Body of pancreas (tissue), 4 donors: Measurements from ENCODE around the gene SCAP.

Source experiments
- POLR2A ChIP-seq, 3 donors: fragments of 450-650 bp; IDR thresholded peaks; one replicate each; pipeline ENCODE4 v1.6.1; 2016; ENCODE audit warnings: antibody characterized with exemption in 3 of 3, mild to moderate bottlenecking in 2 of 3
- TF ChIP-seq, protein P1 (sequence below), 7 experiments: fragments of 450-650 bp in 4 of 7; fragments of 200-600 bp in 3 of 7; sonication (generic) in 3 of 7; IDR thresholded peaks; one replicate each; pipeline ENCODE4 v1.5.1; 2016 to 2019; ENCODE audit warnings: antibody characterized with exemption in 7 of 7

DNA sequence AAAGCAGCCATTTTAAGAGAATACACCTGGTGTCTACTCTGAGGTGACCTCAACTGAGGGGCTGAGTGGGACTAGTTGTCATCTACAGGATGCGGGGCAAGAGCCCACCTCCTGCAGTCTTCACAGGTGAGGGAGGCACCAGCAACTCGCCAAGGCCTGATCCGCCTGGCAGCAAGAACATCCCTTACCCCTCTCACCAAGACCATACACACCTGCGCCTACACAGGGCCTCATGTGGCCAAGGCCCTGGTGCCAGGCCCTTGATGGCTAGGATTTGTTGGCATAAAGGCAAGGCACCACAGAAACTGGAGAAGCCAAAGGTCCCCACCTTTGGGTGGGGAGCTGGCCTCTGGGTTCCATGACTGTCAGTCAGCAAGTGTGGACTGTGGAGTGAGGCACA lies 19.4 kb upstream of the SCAP start:
- TF ChIP-seq, protein P1, sequence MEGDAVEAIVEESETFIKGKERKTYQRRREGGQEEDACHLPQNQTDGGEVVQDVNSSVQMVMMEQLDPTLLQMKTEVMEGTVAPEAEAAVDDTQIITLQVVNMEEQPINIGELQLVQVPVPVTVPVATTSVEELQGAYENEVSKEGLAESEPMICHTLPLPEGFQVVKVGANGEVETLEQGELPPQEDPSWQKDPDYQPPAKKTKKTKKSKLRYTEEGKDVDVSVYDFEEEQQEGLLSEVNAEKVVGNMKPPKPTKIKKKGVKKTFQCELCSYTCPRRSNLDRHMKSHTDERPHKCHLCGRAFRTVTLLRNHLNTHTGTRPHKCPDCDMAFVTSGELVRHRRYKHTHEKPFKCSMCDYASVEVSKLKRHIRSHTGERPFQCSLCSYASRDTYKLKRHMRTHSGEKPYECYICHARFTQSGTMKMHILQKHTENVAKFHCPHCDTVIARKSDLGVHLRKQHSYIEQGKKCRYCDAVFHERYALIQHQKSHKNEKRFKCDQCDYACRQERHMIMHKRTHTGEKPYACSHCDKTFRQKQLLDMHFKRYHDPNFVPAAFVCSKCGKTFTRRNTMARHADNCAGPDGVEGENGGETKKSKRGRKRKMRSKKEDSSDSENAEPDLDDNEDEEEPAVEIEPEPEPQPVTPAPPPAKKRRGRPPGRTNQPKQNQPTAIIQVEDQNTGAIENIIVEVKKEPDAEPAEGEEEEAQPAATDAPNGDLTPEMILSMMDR (IDR thresholded peaks at IDR 0.05), result no peak
- TF ChIP-seq POLR2A (IDR thresholded peaks at IDR 0.05), result no peak
